DMS153 (cell line): ENCODE results near the gene DNAJC11.
"Not testable (repeated sequence)": the region's sequence is repeated elsewhere in the genome, so short reads cannot be mapped to it uniquely, and the experiment has no call there.

Source experiments
- DNase-seq: peaks from one replicate; lab custom pipeline; 2025; lab: John Stamatoyannopoulos, UW

Gene DNAJC11

DNA sequence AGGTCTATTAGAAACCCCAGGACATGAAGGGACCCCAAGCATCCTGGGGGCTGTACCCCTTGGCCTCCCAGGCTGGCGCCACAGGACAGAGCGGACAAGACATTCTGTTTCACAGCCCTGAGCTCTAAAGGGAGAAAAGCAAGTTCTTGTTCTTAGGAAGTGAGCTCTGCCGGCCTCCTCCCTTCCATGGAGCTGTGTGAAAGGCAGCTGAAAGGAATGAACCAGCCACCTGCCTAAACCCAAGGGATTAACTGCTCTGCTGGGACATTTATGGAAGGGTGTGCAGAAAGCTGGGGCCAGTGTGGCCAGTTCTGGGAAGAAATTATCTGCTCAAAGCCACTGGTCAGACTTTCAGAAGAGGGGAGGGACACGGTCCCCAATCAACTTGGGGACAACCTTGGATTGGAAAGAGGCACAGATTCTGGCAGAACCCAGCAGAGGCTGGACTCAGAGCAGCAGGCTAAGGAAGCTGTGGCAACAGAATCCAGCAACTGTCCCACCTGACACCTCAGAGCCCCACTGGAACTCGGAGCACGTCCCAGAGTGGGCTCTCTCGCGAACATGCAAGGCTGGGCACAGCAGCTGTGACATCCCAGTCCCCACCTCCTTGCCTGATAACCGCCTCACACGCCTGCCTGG, 101.1 kb downstream of the DNAJC11 start:
- DNase-seq = no peak

DNA sequence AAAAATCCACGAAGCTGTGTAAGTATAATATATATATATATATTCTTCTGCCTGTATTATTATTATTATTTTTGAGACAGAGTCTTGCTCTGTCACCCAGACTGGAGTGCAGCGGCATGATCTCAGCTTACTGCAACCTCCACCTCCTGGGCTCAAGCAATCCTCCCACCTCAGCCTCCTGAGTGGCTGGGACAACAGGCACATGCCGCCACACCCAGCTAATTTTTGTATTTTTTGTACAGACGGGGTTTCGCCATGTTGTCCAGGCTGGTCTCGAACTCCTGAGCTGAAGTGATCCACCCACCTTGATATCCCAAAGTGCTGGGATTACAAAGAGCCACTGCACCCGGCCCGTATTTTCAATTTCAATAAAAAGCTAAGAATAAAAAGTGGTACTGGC, 101.6 kb downstream of the DNAJC11 start:
- not testable (repeated sequence) for DNase-seq

DNA sequence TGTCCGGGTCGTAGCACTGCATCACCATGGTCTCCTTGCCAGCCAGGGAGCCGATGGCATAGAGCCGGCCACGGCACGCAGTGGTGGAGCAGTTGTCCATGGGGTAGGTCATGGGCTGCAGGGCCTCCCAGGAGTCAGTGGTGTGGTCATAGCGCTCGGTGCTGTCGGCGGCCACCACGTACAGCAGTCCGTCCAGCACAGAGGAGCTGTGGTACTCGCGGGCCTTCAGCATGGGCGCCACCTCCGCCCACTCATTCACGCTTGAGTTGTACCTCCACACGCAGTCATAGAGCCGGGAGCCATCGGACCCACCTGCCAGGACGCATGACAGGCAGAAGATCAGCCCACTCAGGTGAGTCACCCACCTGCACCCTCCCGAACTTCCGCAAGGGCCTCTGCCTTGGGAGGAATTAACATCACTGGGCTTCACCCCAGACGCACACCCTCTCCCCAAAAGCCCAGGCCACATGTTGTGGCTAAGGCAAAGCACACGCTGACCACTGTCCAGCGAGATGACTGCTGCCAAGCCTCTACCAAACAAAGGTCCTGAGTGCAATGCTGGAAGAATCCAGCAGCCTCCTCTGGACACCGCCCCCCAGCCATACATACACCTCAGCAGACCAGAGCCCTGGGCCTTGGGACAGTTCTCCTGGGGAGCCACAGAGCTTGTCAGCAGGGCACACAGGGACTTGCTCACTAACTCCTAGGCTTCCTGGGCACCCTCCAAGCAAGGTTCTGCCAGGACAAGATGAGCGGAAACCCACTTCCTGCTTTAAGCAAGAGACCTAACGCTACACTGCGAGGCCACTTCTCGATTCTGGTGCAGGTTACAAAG, 102.3 kb downstream of the DNAJC11 start:
- no peak for DNase-seq

- no peak for DNase-seq
Measured at GRCh38 chr1:6597777-6598131, 103.9 kb downstream of the DNAJC11 start.

GRCh38 chr1:6596886-6597776, 104.5 kb downstream of the DNAJC11 start:
- DNase-seq = no peak

- DNase-seq = no peak
Measured at GRCh38 chr1:6596351-6596750, 105.3 kb downstream of the DNAJC11 start.

- no peak for DNase-seq
Measured at GRCh38 chr1:6594977-6595740, 106.5 kb downstream of the DNAJC11 start.

- DNase-seq = no peak
Measured at GRCh38 chr1:6593810-6594209, 107.8 kb downstream of the DNAJC11 start.

DNA sequence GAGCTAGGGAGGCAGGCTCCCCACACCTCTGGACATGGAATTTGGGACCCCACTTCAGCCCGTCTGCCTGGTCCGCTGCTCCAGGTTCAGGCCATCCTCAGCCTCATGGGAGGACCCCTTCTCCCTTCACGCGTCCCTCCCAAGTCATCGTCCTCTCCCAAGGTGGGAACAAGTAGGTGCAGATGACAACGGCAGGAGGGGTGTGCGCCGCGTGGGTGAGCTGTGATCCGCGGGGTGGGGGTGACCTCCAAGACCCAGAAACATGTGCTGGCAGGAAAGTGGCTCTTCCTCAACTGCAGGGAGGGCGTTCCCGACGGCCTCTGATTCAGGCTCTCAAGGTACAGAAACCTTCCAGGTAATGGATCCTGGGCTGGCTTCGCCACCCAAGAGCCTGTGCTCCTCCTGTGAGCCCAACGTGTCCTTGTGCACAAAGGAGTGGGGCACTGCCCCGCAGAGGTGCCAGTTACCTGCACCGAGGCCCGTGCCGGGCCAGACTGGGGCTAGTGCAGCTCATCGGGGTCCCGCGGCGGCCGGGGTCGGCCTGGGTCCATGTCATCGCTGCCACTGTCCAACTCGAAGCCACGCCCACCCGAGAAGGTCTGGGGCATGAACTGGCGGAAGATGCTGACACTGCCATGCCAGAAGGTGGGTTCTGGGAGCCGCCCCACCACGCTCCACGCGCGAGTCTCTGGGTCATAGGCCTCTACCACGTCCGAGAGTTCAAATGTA, 108.6 kb downstream of the DNAJC11 start:
- DNase-seq = no peak

DNA sequence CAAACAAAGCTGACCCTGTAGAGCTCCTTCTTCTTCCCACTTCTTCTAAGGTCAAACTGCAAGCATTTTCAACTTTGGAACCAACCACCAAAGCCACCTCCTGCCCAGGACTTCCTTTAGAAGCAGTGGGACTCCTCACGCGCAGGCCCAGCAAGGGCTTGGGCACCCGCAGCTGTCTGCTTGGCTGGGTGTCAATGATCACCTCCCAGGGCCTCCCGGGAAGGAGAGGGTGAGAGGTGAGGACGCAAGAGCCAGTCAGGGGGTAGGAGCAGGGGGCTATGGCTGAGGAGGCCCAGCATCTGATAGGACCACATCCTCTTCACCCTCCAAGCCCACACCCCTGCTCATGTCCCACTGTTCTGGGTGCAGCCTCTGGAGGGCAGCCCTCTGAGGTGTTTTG, 109.2 kb downstream of the DNAJC11 start:
- DNase-seq = no peak

DNA sequence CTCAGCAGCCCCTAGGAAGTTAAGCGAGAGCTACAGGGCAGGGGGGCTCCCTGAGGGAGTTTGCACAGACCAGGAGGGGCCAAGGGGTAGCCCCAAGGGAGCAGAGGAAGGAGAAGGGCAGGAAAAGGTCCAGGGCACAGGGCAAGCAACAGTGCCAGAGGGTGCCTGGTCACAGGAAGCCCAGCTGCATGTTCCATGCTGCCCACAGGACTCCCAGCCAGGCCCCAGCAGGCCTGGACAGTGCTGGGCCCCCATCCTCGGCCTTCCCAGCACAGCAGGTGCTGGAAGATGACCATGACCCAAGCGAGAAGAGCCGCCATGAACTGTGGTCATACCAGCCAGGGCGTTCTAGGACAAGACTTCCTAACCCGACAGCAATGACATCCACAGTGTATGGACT, 110.0 kb downstream of the DNAJC11 start:
- DNase-seq = no peak

- DNase-seq = no peak
Measured at GRCh38 chr1:6591222-6591621, 110.4 kb downstream of the DNAJC11 start.

GRCh38 chr1:6590046-6590445, 111.6 kb downstream of the DNAJC11 start:
- DNase-seq = no peak

GRCh38 chr1:6588893-6589520, 112.6 kb downstream of the DNAJC11 start:
- no peak for DNase-seq

DNA sequence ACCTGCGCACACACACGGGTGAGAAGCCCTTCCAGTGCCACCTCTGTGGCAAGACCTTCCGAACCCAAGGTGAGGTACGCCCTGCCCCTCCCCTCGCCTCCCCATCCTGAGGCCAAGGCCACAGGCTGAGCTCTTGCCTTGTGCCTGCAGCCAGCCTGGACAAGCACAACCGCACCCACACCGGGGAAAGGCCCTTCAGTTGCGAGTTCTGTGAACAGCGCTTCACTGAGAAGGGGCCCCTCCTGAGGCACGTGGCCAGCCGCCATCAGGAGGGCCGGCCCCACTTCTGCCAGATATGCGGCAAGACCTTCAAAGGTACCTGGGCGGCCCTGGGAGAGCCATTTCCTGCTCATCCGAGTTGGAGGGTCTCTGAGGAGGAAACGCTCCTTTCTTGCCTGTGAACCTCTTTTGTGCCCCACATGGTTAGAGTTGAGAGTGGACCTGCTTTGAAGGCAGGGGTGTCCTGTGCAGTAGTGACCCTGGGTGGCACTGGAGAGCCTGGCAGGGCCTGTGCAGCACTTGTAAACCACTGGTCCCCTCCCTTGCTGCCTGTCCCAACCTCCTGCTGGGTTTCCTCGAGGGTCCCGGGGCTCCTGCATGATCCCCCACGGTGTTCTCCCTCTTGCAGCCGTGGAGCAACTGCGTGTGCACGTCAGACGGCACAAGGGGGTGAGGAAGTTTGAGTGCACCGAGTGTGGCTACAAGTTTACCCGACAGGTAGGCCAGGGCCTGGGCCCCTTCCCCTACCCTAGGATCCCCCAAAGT, 113.3 kb downstream of the DNAJC11 start:
- DNase-seq = no peak

DNA sequence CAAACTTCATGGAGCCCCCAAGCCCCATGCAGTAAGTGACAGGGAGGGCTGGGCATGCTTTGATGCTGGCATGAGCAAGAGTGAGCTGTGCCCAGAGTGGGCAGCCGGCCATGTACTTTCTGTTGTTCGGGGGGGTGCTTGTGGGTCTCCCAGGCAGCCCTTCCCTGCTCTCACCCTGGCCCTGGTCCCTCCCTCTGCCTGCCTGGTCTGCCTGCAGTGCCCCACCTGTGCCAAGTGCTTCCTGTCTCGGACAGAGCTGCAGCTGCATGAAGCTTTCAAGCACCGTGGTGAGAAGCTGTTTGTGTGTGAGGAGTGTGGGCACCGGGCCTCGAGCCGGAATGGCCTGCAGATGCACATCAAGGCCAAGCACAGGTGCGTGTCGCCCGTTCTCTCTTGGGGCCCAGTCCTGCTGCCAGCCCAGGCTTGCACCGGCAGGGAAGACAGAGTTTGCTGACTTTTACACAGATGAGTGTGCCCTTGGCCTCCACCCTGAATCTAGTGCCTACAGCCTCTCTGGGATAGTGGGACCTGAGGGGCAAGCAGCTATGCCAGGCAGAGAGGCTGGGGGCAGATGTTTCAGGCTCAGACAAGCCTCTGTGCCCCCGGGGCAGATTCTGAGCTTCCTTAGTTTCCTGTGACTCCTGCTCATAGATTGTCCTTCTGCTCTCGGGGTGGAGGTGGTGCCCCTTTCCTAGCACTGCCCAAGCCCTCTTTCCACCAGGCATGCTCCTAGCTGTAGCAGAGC, 114.2 kb downstream of the DNAJC11 start:
- no peak for DNase-seq

DNA sequence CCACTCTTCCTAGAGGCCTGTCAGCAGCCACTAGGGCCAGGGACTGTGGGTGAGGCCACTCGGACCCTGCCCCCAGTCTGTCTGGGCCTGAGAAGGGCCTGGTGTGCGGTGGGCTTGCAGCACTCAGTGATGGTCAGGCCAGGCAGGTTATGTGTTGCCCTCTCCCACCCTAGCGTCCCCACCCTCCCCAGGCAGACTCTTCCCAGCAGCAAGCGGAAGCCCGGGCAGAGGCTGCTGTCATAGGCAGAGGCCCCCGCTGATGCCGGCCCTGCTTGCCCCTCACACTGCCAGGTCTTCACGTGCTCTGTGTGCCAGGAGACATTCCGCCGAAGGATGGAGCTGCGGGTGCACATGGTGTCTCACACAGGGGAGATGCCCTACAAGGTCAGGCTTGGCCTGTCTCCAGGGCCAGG, 115.2 kb downstream of the DNAJC11 start:
- DNase-seq = no peak

DNA sequence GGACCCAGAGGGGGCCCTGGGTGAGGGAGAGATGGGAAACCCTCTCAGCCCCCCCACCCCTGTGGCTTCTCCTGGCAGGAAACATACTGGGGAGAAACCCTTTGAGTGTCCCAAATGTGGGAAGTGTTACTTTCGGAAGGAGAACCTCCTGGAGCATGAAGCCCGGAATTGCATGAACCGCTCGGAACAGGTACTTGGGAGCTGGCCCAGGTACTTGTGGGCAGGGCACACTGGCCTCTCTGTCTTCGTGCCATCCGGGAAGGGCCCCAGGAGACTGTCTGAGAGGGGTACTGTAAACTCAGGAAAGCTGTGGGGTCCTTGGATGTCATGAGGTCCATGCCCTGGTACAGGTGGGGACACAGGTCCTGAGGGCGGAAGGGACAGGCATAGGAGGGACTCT, 115.8 kb downstream of the DNAJC11 start:
- no peak for DNase-seq

GRCh38 chr1:6585081-6585722, 116.4 kb downstream of the DNAJC11 start:
- no peak for DNase-seq
